HEK293T (cell line): ENCODE data around the gene HLCS.

Source experiments
- ARNT ChIP-seq: fragments of 450-650 bp; IDR thresholded peaks from 2 replicates; pipeline ENCODE4 v1.6.1; 2017; ENCODE audit warnings: mild to moderate bottlenecking
- BHLHE40 ChIP-seq: fragments of 450-650 bp; IDR thresholded peaks from 2 replicates; pipeline ENCODE4 v1.6.1; 2016; ENCODE audit warnings: mild to moderate bottlenecking, moderate library complexity, borderline replicate concordance
- ELF4 ChIP-seq: fragments of 450-650 bp; IDR thresholded peaks from 2 replicates; pipeline ENCODE4 v1.6.1; 2017; ENCODE audit warnings: antibody characterized with exemption
- FOXA1 ChIP-seq: fragments of 450-650 bp; IDR thresholded peaks from 2 replicates; pipeline ENCODE4 v1.6.1; 2016; ENCODE audit warnings: mild to moderate bottlenecking
- FOXK2 ChIP-seq: fragments of 450-650 bp; IDR thresholded peaks from 2 replicates; pipeline ENCODE4 v1.6.1; 2016; ENCODE audit warnings: mild to moderate bottlenecking
- FOXM1 ChIP-seq: fragments of 450-650 bp; IDR thresholded peaks from 2 replicates; pipeline ENCODE4 v1.6.1; 2017; ENCODE audit warnings: mild to moderate bottlenecking, borderline replicate concordance
- HDGF ChIP-seq: fragments of 450-650 bp; IDR thresholded peaks from 2 replicates; pipeline ENCODE4 v1.6.1; 2017; ENCODE audit warnings: antibody characterized with exemption, borderline replicate concordance
- NFRKB ChIP-seq: fragments of 450-650 bp; IDR thresholded peaks from 2 replicates; pipeline ENCODE4 v1.6.1; 2016; ENCODE audit warnings: mild to moderate bottlenecking, moderate library complexity
- SP1 ChIP-seq: fragments of 450-650 bp; IDR thresholded peaks from 2 replicates; pipeline ENCODE4 v1.6.1; 2017
- SUZ12 ChIP-seq: fragments of 450-650 bp; IDR thresholded peaks from 2 replicates; pipeline ENCODE4 v1.6.1; 2016; ENCODE audit warnings: mild to moderate bottlenecking
- TARDBP ChIP-seq: fragments of 450-650 bp; IDR thresholded peaks from 2 replicates; pipeline ENCODE4 v1.6.1; 2016
- ZNF384 ChIP-seq: fragments of 450-650 bp; IDR thresholded peaks from 2 replicates; pipeline ENCODE4 v1.6.1; 2016

- TF ChIP-seq FOXK2: no peak
- TF ChIP-seq FOXA1: no peak
- TF ChIP-seq SP1: no peak
- TF ChIP-seq FOXM1: no peak
- no peak for TF ChIP-seq SUZ12
- no peak for TF ChIP-seq BHLHE40
- TF ChIP-seq TARDBP: no peak
- no peak for TF ChIP-seq ZNF384
- TF ChIP-seq NFRKB: no peak
- TF ChIP-seq ARNT: no peak
- no peak for TF ChIP-seq ELF4
- no peak for TF ChIP-seq HDGF
These were observed 241.8 kb downstream of the HLCS start for GRCh38 chr21:36724660-36725059.
